HEK293 (cell line): Measurements from ENCODE around the gene ZNF829.

Source experiments
- BCL11A ChIP-seq: fragments of 450-650 bp; formaldehyde crosslinking; IDR thresholded peaks from 2 replicates; pipeline ENCODE4 v1.5.1; 2016; ENCODE audit warnings: low read depth, missing biosample characterization, missing genetic modification characterization
- IKZF3 ChIP-seq: fragments of 450-650 bp; IDR thresholded peaks from 2 replicates; pipeline ENCODE4 v1.5.0; 2018; ENCODE audit warnings: missing biosample characterization, mild to moderate bottlenecking, missing genetic modification characterization, moderate library complexity
- KLF1 ChIP-seq: fragments of 450-650 bp; formaldehyde crosslinking; IDR thresholded peaks from 2 replicates; pipeline ENCODE4 v1.5.1; 2016; ENCODE audit warnings: missing biosample characterization, missing genetic modification characterization
- KLF9 ChIP-seq: fragments of 450-650 bp; formaldehyde crosslinking; IDR thresholded peaks from 2 replicates; pipeline ENCODE4 v1.5.1; 2016; ENCODE audit warnings: missing biosample characterization, missing genetic modification characterization, low read depth
- MEIS1 ChIP-seq: sonication (generic); formaldehyde crosslinking; IDR thresholded peaks from 2 replicates; pipeline ENCODE4 v1.8.1; 2022; ENCODE audit warnings: missing genetic modification reagents, mild to moderate bottlenecking, borderline replicate concordance
- MZF1 ChIP-seq: fragments of 450-650 bp; formaldehyde crosslinking; IDR thresholded peaks from 2 replicates; pipeline ENCODE4 v1.5.1; 2017; ENCODE audit warnings: missing biosample characterization, missing genetic modification characterization, borderline replicate concordance
- PRDM1 ChIP-seq: fragments of 450-650 bp; formaldehyde crosslinking; IDR thresholded peaks from 2 replicates; pipeline ENCODE4; 2016; ENCODE audit warnings: missing biosample characterization, missing genetic modification characterization
- SALL2 ChIP-seq: fragments of 450-650 bp; formaldehyde crosslinking; IDR thresholded peaks from 2 replicates; pipeline ENCODE4 v1.5.0; 2017; ENCODE audit warnings: missing biosample characterization, mild to moderate bottlenecking, missing genetic modification characterization, borderline replicate concordance
- SP3 ChIP-seq: fragments of 450-650 bp; formaldehyde crosslinking; IDR thresholded peaks from 2 replicates; pipeline ENCODE4 v1.5.1; 2016; ENCODE audit warnings: missing biosample characterization, missing genetic modification characterization
- YY1 ChIP-seq: fragments of 450-650 bp; formaldehyde crosslinking; IDR thresholded peaks from 2 replicates; pipeline ENCODE4 v1.5.1; 2018; ENCODE audit warnings: missing biosample characterization, missing genetic modification characterization
- ZBTB48 ChIP-seq: fragments of 450-650 bp; formaldehyde crosslinking; IDR thresholded peaks from 2 replicates; pipeline ENCODE4 v1.5.1; 2016; ENCODE audit warnings: missing biosample characterization, missing genetic modification characterization
- ZFP3 ChIP-seq: fragments of 450-650 bp; formaldehyde crosslinking; IDR thresholded peaks from 2 replicates; pipeline ENCODE4 v1.5.1; 2016; ENCODE audit warnings: low read depth, missing biosample characterization, missing genetic modification characterization
- ZFP37 ChIP-seq: fragments of 450-650 bp; formaldehyde crosslinking; IDR thresholded peaks from 2 replicates; pipeline ENCODE4 v1.5.1; 2016; ENCODE audit warnings: missing biosample characterization, missing genetic modification characterization
- ZNF121 ChIP-seq: fragments of 450-650 bp; formaldehyde crosslinking; IDR thresholded peaks from 2 replicates; pipeline ENCODE4 v1.5.1; 2016; ENCODE audit warnings: missing biosample characterization, missing genetic modification characterization
- ZNF169 ChIP-seq: fragments of 450-650 bp; formaldehyde crosslinking; IDR thresholded peaks from 2 replicates; pipeline ENCODE4 v1.5.1; 2016; ENCODE audit warnings: missing biosample characterization, missing genetic modification characterization
- ZNF19 ChIP-seq: fragments of 450-650 bp; formaldehyde crosslinking; IDR thresholded peaks from 2 replicates; pipeline ENCODE4; 2016; ENCODE audit warnings: missing biosample characterization, missing genetic modification characterization, low read depth
- ZNF23 ChIP-seq: fragments of 450-650 bp; formaldehyde crosslinking; IDR thresholded peaks from 2 replicates; pipeline ENCODE4 v1.5.1; 2016; ENCODE audit warnings: missing biosample characterization, missing genetic modification characterization, borderline replicate concordance
- ZNF423 ChIP-seq: fragments of 450-650 bp; formaldehyde crosslinking; IDR thresholded peaks from 2 replicates; pipeline ENCODE4 v1.5.1; 2016; ENCODE audit warnings: missing biosample characterization, missing genetic modification characterization
- ZNF433 ChIP-seq: fragments of 450-650 bp; formaldehyde crosslinking; IDR thresholded peaks from 2 replicates; pipeline ENCODE4 v1.5.1; 2016; ENCODE audit warnings: missing biosample characterization, missing genetic modification characterization, low read depth
- ZNF473 ChIP-seq: fragments of 450-650 bp; formaldehyde crosslinking; IDR thresholded peaks from 2 replicates; pipeline ENCODE4 v1.5.1; 2017; ENCODE audit warnings: missing biosample characterization, missing genetic modification characterization
- ZNF514 ChIP-seq: fragments of 450-650 bp; formaldehyde crosslinking; IDR thresholded peaks from 2 replicates; pipeline ENCODE4 v1.5.1; 2016; ENCODE audit warnings: missing biosample characterization, missing genetic modification characterization
- ZNF549 ChIP-seq: fragments of 450-650 bp; IDR thresholded peaks from 2 replicates; pipeline ENCODE4 v1.5.1; 2018; ENCODE audit warnings: missing biosample characterization, missing genetic modification characterization, mild to moderate bottlenecking, inconsistent platforms, moderate library complexity
- ZNF571 ChIP-seq: fragments of 450-650 bp; formaldehyde crosslinking; IDR thresholded peaks from 2 replicates; pipeline ENCODE4 v1.5.0; 2017; ENCODE audit warnings: missing biosample characterization, missing genetic modification characterization
- ZNF624 ChIP-seq: fragments of 450-650 bp; formaldehyde crosslinking; IDR thresholded peaks from 2 replicates; pipeline ENCODE4 v1.5.1; 2017; ENCODE audit warnings: missing biosample characterization, missing genetic modification characterization
- ZNF701 ChIP-seq: fragments of 450-650 bp; formaldehyde crosslinking; IDR thresholded peaks from 2 replicates; pipeline ENCODE4 v1.5.1; 2016; ENCODE audit warnings: missing biosample characterization, missing genetic modification characterization
- ZNF843 ChIP-seq: fragments of 450-650 bp; formaldehyde crosslinking; IDR thresholded peaks from 2 replicates; pipeline ENCODE4 v1.5.1; 2016; ENCODE audit warnings: missing biosample characterization, missing genetic modification characterization
- ZXDB ChIP-seq: fragments of 450-650 bp; formaldehyde crosslinking; IDR thresholded peaks from 2 replicates; pipeline ENCODE4 v1.5.1; 2016; ENCODE audit warnings: missing biosample characterization, missing genetic modification characterization
- TF ChIP-seq, protein P1 (sequence below): fragments of 450-650 bp; formaldehyde crosslinking; conservative IDR thresholded peaks from 2 replicates; pipeline ENCODE4 v1.5.1; 2016; ENCODE audit warnings: low read depth, missing biosample characterization, missing genetic modification characterization
- TF ChIP-seq, protein P2 (sequence below): IDR thresholded peaks from 2 replicates; pipeline ENCODE4 v1.6.1; 2011; ENCODE audit warnings: mild to moderate bottlenecking, low read depth, low read length, borderline replicate concordance
- TF ChIP-seq, protein P3 (sequence below): fragments of 450-650 bp; formaldehyde crosslinking; IDR thresholded peaks from 2 replicates; pipeline ENCODE4 v1.5.1; 2017; ENCODE audit warnings: missing biosample characterization, mild to moderate bottlenecking, missing genetic modification characterization, moderate library complexity
- TF ChIP-seq, protein P4 (sequence below): fragments of 450-650 bp; formaldehyde crosslinking; IDR thresholded peaks from 2 replicates; pipeline ENCODE4 v1.5.1; 2017; ENCODE audit warnings: missing biosample characterization, missing genetic modification characterization

The ZNF829 gene

DNA sequence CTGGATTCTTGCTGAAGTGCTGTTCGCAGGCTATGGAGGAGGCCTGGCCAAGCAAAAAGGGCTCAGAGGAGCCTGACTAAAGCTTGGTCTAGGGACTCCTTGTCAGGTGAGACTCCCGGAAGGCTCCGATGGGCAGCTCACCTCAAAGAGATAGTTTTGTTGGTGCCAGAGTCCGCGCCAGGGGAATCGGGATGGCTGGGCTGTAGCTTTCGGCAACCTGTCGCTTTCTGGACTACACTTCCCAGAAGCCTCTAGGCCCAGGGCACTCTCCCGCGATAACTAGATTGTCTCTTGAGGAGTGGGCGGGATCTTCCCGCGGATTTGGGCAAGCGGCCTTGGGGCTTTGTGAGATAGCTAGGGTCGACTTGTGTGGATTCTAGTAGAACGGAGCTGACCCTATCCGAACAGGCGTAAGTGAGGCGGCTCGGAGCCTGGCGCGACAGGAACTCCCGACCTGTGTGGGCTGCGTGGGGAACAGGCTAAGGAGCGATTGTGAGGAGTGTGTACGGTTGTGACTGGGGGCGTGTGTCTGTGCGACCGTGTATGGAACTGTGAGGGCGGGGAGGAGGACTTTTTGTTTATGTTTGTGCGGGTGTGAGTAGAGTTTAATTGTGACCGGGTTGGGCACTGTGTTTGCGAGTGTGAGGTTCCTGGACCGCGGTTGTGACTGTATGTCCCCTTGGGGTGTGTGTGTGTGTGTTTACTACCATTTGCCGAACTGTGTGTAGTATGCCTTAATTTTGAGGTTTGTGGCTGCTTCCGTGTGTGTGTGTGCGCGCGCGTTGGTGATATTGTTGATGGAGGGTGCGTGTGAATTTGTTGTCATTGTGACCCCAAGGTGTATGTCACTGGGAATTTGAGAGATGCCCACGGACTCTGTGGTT is 65.3 kb downstream of the ZNF829 start, which contains the start of gene ZNF345 (continued):
- TF ChIP-seq, protein P1, sequence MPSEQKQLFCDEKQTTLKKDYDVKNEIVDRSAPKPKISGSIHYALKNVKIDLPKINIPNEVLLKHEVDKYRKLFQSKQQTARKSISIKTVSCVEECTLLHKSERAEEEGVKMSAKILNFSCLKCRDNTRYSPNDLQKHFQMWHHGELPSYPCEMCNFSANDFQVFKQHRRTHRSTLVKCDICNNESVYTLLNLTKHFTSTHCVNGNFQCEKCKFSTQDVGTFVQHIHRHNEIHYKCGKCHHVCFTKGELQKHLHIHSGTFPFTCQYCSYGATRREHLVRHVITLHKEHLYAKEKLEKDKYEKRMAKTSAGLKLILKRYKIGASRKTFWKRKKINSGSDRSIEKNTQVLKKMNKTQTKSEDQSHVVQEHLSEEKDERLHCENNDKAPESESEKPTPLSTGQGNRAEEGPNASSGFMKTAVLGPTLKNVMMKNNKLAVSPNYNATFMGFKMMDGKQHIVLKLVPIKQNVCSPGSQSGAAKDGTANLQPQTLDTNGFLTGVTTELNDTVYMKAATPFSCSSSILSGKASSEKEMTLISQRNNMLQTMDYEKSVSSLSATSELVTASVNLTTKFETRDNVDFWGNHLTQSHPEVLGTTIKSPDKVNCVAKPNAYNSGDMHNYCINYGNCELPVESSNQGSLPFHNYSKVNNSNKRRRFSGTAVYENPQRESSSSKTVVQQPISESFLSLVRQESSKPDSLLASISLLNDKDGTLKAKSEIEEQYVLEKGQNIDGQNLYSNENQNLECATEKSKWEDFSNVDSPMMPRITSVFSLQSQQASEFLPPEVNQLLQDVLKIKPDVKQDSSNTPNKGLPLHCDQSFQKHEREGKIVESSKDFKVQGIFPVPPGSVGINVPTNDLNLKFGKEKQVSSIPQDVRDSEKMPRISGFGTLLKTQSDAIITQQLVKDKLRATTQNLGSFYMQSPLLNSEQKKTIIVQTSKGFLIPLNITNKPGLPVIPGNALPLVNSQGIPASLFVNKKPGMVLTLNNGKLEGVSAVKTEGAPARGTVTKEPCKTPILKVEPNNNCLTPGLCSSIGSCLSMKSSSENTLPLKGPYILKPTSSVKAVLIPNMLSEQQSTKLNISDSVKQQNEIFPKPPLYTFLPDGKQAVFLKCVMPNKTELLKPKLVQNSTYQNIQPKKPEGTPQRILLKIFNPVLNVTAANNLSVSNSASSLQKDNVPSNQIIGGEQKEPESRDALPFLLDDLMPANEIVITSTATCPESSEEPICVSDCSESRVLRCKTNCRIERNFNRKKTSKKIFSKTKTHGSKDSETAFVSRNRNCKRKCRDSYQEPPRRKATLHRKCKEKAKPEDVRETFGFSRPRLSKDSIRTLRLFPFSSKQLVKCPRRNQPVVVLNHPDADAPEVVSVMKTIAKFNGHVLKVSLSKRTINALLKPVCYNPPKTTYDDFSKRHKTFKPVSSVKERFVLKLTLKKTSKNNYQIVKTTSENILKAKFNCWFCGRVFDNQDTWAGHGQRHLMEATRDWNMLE: no peak
- TF ChIP-seq KLF1 (tag by site-specific recombination) (peak; percentile 83), ZNF121 (tag by site-specific recombination) (no peak), SALL2 (tag by site-specific recombination) (no peak), ZNF169 (tag by site-specific recombination) (peak; percentile 74; the same call in 1 of the 2 replicates), MZF1 (peak; percentile 54), IKZF3 (tag by site-specific recombination) (peak; percentile 30; the same call in 1 of the 2 replicates), YY1 (tag by site-specific recombination) (no peak), KLF9 (tag by site-specific recombination) (peak; percentile 96), ZNF423 (tag by site-specific recombination) (no peak), ZNF433 (tag by site-specific recombination) (no peak), ZNF19 (tag by site-specific recombination) (no peak), BCL11A (peak; percentile 65; the same call in 1 of the 2 replicates), ZNF549 (tag by site-specific recombination) (no peak), ZNF23 (peak; percentile 70; the same call in 1 of the 2 replicates), ZNF701 (peak; percentile 79; the same call in 1 of the 2 replicates), ZNF571 (tag by site-specific recombination) (no peak; the same call in 1 of the 2 replicates), ZNF624 (tag by site-specific recombination) (peak; percentile 50; the same call in 1 of the 2 replicates), ZXDB (tag by site-specific recombination) (peak; percentile 83), ZFP3 (tag by site-specific recombination) (peak; percentile 95), ZBTB48 (tag by site-specific recombination) (peak; percentile 88), SP3 (tag by site-specific recombination) (peak; percentile 87), ZFP37 (tag by site-specific recombination) (peak; percentile 90; the same call in 1 of the 2 replicates), ZNF843 (tag by site-specific recombination) (peak; percentile 79; the same call in 1 of the 2 replicates), ZNF473 (no peak), PRDM1 (peak; percentile 70), MEIS1 (CRISPR knock-in tag) (no peak), ZNF514 (tag by site-specific recombination) (no peak)
- TF ChIP-seq, protein P2, sequence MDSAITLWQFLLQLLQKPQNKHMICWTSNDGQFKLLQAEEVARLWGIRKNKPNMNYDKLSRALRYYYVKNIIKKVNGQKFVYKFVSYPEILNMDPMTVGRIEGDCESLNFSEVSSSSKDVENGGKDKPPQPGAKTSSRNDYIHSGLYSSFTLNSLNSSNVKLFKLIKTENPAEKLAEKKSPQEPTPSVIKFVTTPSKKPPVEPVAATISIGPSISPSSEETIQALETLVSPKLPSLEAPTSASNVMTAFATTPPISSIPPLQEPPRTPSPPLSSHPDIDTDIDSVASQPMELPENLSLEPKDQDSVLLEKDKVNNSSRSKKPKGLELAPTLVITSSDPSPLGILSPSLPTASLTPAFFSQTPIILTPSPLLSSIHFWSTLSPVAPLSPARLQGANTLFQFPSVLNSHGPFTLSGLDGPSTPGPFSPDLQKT: no peak; the same call in 1 of the 2 replicates
- TF ChIP-seq, protein P3, sequence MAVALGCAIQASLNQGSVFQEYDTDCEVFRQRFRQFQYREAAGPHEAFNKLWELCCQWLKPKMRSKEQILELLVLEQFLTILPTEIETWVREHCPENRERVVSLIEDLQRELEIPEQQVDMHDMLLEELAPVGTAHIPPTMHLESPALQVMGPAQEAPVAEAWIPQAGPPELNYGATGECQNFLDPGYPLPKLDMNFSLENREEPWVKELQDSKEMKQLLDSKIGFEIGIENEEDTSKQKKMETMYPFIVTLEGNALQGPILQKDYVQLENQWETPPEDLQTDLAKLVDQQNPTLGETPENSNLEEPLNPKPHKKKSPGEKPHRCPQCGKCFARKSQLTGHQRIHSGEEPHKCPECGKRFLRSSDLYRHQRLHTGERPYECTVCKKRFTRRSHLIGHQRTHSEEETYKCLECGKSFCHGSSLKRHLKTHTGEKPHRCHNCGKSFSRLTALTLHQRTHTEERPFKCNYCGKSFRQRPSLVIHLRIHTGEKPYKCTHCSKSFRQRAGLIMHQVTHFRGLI (tag by site-specific recombination): peak; percentile 96
- TF ChIP-seq, protein P4, sequence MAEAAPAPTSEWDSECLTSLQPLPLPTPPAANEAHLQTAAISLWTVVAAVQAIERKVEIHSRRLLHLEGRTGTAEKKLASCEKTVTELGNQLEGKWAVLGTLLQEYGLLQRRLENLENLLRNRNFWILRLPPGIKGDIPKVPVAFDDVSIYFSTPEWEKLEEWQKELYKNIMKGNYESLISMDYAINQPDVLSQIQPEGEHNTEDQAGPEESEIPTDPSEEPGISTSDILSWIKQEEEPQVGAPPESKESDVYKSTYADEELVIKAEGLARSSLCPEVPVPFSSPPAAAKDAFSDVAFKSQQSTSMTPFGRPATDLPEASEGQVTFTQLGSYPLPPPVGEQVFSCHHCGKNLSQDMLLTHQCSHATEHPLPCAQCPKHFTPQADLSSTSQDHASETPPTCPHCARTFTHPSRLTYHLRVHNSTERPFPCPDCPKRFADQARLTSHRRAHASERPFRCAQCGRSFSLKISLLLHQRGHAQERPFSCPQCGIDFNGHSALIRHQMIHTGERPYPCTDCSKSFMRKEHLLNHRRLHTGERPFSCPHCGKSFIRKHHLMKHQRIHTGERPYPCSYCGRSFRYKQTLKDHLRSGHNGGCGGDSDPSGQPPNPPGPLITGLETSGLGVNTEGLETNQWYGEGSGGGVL: peak; percentile 72
